Kidney (tissue), 14 donors: ENCODE data around the gene WWOX. TPM values are rescaled to one million over a fixed set of nuclear protein-coding genes. Genes with fewer than 3 reads are reported as not detected.
A peak's percentile ranks its signal among the peaks of the same experiment; 100 is the strongest.

Experiments
- DNase-seq, 5 donors: peaks; one replicate each; pipeline ENCODE4 v3.0.0-alpha.2; 2013 to 2020
- FAIRE-seq: peaks from 2 replicates; lab custom pipeline; 2012; peaks lifted over from hg19 to GRCh38; lab: Jason Lieb, UNC
- H3K27ac ChIP-seq, 2 donors: one replicate each; pipeline ENCODE4 v1.7.0; 2013; ENCODE audit warnings: low read depth in 2 of 2, low read length in 2 of 2, inconsistent platforms in 1 of 2
- H3K27me3 ChIP-seq: one replicate; pipeline ENCODE4 v1.7.1; 2013; ENCODE audit warnings: low read length, inconsistent platforms; ENCODE audit not compliant: control insufficient read depth, insufficient read depth
- H3K36me3 ChIP-seq, 3 donors: one replicate each; pipeline versions ENCODE4 v1.7.0 to v1.7.1; 2013; ENCODE audit warnings: low read length in 3 of 3, control low read depth in 1 of 3, inconsistent platforms in 1 of 3; ENCODE audit not compliant: insufficient read depth in 3 of 3, control insufficient read depth in 2 of 3
- H3K4me1 ChIP-seq, 3 donors: one replicate each; pipeline versions ENCODE4 v1.7.0 to v1.7.1; 2013; ENCODE audit warnings: low read length in 3 of 3, inconsistent platforms in 1 of 3, low read depth in 1 of 3; ENCODE audit not compliant: control insufficient read depth in 2 of 3, insufficient read depth in 2 of 3
- H3K4me3 ChIP-seq, 3 donors: one replicate each; pipeline versions ENCODE4 v1.7.0 to v1.8.1; 2013; ENCODE audit warnings: low read length in 3 of 3, control low read depth in 1 of 3, inconsistent platforms in 1 of 3
- H3K9ac ChIP-seq, 3 donors: one replicate each; pipeline versions ENCODE4 v1.7.0 to v1.7.1; 2013; ENCODE audit warnings: low read length in 3 of 3, control low read depth in 1 of 3, inconsistent platforms in 1 of 3
- H3K9me3 ChIP-seq, 3 donors: one replicate each; pipeline versions ENCODE4 v1.7.0 to v1.7.1; 2013; ENCODE audit warnings: low read length in 3 of 3, control low read depth in 1 of 3, inconsistent platforms in 1 of 3; ENCODE audit not compliant: control insufficient read depth in 2 of 3, insufficient read depth in 1 of 3
- intact Hi-C: fragments of 100-400 bp; cut with DNase I; formaldehyde crosslinking; loops from one replicate; pipeline ENCODE4 v1.11.1; 2022
- polyA plus RNA-seq: library from polyadenylated mRNA; stranded (reverse); fragments of 350-450 nt; fragmentation: Illumina TruSeq; extraction: RNeasy Lipid Tissue Mini Kit (QIAGEN cat#74804); gene quantifications from one replicate; pipeline ENCODE4 v1.2.3, GENCODE V29; 2014; ENCODE audit warnings: low read depth, low replicate concordance; ENCODE audit not compliant: insufficient read depth
- total RNA-seq: library from RNA; stranded (reverse); fragmentation: NEBNext Ultra II Directional; extraction: Animal tissue kit (Norgen Biotek cat#: 25700); gene quantifications from one replicate; pipeline ENCODE4 v1.2.1, GENCODE V29; 2021
- TF ChIP-seq, protein P1 (sequence below): IDR thresholded peaks from 3 replicates; pipeline ENCODE4 v1.5.1; 2012; ENCODE audit warnings: mild to moderate bottlenecking, moderate library complexity, borderline replicate concordance; ENCODE audit not compliant: insufficient read depth; ENCODE audit errors: extremely low read depth
- donor health status: control.
- donor health status: control.
- donor health status: control.
- donor health status: control.
- donor health status: control.
- donor health status: DM: yes; HTN: yes; CAD: no.
- donor health status: Normal renal cell carcinoma (clear cell type).

Gene WWOX
- total and polyA plus RNA-seq, 2 donors from 2014 or later: 22.5 to 30.3 TPM

DNA sequence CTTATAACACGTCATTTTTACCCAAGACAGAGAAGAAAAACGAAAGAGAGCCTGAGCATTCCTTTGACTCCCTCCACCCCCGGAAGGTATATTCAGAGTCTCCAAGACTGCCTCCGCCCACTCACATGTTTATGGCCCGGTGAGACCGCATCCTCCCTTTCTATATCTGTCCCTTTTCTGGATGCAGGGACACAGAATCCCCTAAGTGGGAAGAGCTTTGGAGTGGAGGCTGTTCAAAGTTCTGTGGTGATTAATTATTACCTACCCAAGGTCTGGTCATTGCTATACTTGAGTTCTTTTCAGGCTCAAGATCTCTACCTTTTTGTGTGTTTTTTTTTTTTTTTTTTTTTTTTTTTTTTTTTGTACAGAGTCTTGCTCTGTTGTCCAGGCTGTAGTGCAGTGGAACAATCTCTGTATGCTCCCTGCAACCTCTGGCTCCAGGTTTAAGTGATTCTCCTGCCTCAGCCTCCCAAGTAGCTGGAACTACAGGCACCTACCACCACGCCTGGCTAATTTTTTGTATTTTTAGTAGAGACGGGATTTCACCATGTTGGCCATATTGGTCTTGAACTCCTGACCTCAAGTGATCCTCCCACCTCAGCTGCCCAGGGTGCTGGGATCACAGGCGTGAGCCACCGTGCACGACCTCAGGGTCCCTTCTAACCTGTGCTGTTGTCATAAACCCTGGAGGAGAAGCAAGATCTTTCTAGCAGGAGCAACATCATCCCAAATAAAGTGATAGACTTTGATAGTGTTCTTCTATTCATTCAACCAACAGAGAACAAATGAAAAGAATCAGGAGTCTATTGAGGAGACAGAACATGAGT lies 407.1 kb downstream of the WWOX start:
- peak overlapping the region in 2 of 3 donors; percentile 53 to 64 for H3K4me3 ChIP-seq
- peak overlapping the region in 1 of 3 donors; percentile 70 for H3K9ac ChIP-seq
- no peaks in the 10 kb centered on the region for H3K27me3 ChIP-seq
- DNase-seq (peak in 1 of 5 donors; percentile 43), FAIRE-seq (no peak)
- no peaks in the 10 kb centered on the region for H3K9me3 ChIP-seq
- peak overlapping the region; percentile 76 to 85 for H3K27ac ChIP-seq
- no peaks in the 10 kb centered on the region for H3K36me3 ChIP-seq
- peaks cover 4 to 18% (median 9%) of the 10 kb centered on the region in 3 donors for H3K4me1 ChIP-seq
- TF ChIP-seq, protein P1, sequence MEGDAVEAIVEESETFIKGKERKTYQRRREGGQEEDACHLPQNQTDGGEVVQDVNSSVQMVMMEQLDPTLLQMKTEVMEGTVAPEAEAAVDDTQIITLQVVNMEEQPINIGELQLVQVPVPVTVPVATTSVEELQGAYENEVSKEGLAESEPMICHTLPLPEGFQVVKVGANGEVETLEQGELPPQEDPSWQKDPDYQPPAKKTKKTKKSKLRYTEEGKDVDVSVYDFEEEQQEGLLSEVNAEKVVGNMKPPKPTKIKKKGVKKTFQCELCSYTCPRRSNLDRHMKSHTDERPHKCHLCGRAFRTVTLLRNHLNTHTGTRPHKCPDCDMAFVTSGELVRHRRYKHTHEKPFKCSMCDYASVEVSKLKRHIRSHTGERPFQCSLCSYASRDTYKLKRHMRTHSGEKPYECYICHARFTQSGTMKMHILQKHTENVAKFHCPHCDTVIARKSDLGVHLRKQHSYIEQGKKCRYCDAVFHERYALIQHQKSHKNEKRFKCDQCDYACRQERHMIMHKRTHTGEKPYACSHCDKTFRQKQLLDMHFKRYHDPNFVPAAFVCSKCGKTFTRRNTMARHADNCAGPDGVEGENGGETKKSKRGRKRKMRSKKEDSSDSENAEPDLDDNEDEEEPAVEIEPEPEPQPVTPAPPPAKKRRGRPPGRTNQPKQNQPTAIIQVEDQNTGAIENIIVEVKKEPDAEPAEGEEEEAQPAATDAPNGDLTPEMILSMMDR: no peak
- intact Hi-C loops: no loop called here

DNA sequence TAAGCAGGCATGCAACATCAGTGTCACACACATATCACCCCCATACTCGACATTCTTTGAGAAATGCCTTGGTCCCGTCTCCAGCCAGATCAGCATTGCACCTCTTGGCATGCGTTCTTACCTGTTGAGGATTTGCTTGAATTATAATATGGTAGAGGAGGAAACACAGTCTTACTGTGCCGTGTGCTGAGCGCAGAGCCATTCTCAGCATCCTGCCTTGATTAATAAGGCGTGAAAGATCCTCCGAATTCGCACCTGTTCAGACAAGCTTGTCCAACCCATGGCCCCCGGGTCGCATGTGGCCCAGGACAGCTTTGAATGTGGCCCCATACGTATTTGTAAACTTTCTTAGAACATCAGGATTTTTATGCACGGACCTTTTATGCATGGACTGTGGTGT lies 408.1 kb downstream of the WWOX start:
- DNase-seq: no peak
- no peak overlapping the region for H3K4me3 ChIP-seq
- FAIRE-seq: no peak
- H3K27ac ChIP-seq: no peak overlapping the region
- H3K9ac ChIP-seq: no peak overlapping the region
- TF ChIP-seq, protein P1: no peak
- H3K36me3 ChIP-seq: no peaks in the 10 kb centered on the region
- no peaks in the 10 kb centered on the region for H3K9me3 ChIP-seq
- intact Hi-C loops: no loop called here
- H3K27me3 ChIP-seq: no peaks in the 10 kb centered on the region
- peaks cover 4 to 18% (median 9%) of the 10 kb centered on the region in 3 donors for H3K4me1 ChIP-seq

DNA sequence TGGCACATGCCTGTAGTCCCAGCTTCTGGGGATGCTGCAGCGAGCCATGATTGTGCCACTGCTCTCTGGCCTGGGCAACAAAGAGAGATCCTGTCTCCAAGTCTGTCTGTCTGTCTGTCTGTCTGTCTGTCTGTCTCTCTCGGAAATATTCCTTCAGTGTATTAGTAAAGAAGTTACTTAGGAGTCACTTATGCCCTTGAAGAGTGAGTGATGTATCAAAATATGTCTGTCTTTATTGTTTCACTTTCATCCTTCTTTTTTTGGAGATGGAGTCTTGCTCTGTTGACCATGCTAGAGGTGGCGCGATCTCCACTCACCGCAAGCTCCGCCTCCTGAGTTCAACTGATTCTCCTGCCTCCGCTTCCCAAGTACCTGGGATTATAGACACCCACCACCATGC lies 410.5 kb downstream of the WWOX start:
- no peak for FAIRE-seq
- Histone ChIP-seq H3K9me3 (no peaks in the 10 kb centered on the region), H3K36me3 (no peaks in the 10 kb centered on the region), H3K27ac (no peak overlapping the region), H3K4me3 (no peak overlapping the region), H3K9ac (no peak overlapping the region), H3K27me3 (no peaks in the 10 kb centered on the region), H3K4me1 (peaks cover 0 to 7% (median 5%) of the 10 kb centered on the region in 3 donors)
- DNase-seq: no peak
- TF ChIP-seq, protein P1: no peak
- intact Hi-C loops: no loop called here
